K562 (cell line): Measurements from ENCODE around the gene SLAIN2. TPM values are rescaled to one million over a fixed set of nuclear protein-coding genes. Genes with fewer than 3 reads are reported as not detected.

Source experiments
- ATAC-seq: fragments of 200-7000 bp; cut with Tn5 transposase; 3 replicates; pipeline ENCODE4 v1.9.1; 2020; ENCODE audit warnings: moderate library complexity
- BruUV-seq: library from RNA; stranded (reverse); fragments of 400-500 nt; replicated peaks from 2 replicates; lab custom pipeline; 2021; lab: Mats Ljungman, UMichigan
- CTCF ChIA-PET: fragments of 300-600 bp; formaldehyde crosslinking; extraction: SDS; loops from one replicate; lab custom pipeline; 2021; ENCODE audit warnings: low intra/inter-chr PET ratio; lab: Yijun Ruan, JAX
- POLR2A ChIA-PET: fragments of 300-600, 350-650 bp; sonication (Branson Sonifier 250); formaldehyde crosslinking; extraction: SDS; loops from one replicate; lab custom pipeline; 2021; ENCODE audit warnings: antibody characterized with exemption, inconsistent platforms; lab: Yijun Ruan, JAX
- DNase-seq, 4 experiments: peaks; one replicate each; pipeline versions ENCODE4 v3.0.0 to v3.0.0-alpha.2; 2011 to 2018; ENCODE audit warnings: low spot score in 3 of 4, mixed read lengths in 3 of 4; ENCODE audit errors: extremely low read depth in 1 of 4
- FAIRE-seq: peaks from 2 replicates; lab custom pipeline; 2011; peaks lifted over from hg19 to GRCh38; lab: Jason Lieb, UNC
- H2AFZ ChIP-seq: 2 replicates; pipeline ENCODE4 v1.6.0; 2011; ENCODE audit warnings: low read depth, low read length, control low read depth, inconsistent platforms
- H3K27ac ChIP-seq: fragments of 200-600 bp; 3 replicates; pipeline ENCODE4 v1.8.0; 2011; ENCODE audit warnings: low read depth, mild to moderate bottlenecking, control low read depth, inconsistent platforms, low read length, moderate library complexity, mixed read lengths; ENCODE audit errors: extremely low read depth
- H3K27me3 ChIP-seq, 2 experiments: fragments of 300-600 bp in 1 of 2; 2 replicates in 1 of 2; 3 replicates in 1 of 2; pipeline versions ENCODE4 v1.6.0 to v1.8.0; 2011; ENCODE audit warnings: inconsistent platforms in 2 of 2, low read length in 2 of 2, mild to moderate bottlenecking in 1 of 2, mixed read lengths in 1 of 2, moderate library complexity in 1 of 2; ENCODE audit not compliant: control insufficient read depth in 2 of 2, insufficient read depth in 2 of 2
- H3K36me3 ChIP-seq: fragments of 300-600 bp; 3 replicates; pipeline ENCODE4 v1.8.0; 2011; ENCODE audit warnings: mild to moderate bottlenecking, low read length, inconsistent platforms; ENCODE audit not compliant: control insufficient read depth, insufficient read depth
- H3K4me1 ChIP-seq, 2 experiments: fragments of 200-600 bp in 1 of 2; replicated peaks in 1 of 2; 2 replicates in 1 of 2; 3 replicates in 1 of 2; pipeline versions ENCODE4 v1.5.1 to v1.8.0; 2011; ENCODE audit warnings: inconsistent platforms in 2 of 2, low read length in 2 of 2, mild to moderate bottlenecking in 1 of 2, mixed read lengths in 1 of 2, moderate library complexity in 1 of 2; ENCODE audit not compliant: control insufficient read depth in 2 of 2, insufficient read depth in 2 of 2
- H3K4me2 ChIP-seq: 2 replicates; pipeline ENCODE4 v1.6.1; 2011; ENCODE audit warnings: low read length, control low read depth, inconsistent platforms, mixed read lengths; ENCODE audit not compliant: insufficient read depth
- H3K4me3 ChIP-seq: fragments of 200-600 bp; sonication (generic), shearing (Covaris generic); 2 replicates; pipeline ENCODE4 v1.5.1; 2016; ENCODE audit warnings: control low read depth, inconsistent platforms
- H3K79me2 ChIP-seq: fragments of 200-600 bp; 3 replicates; pipeline ENCODE4 v1.8.0; 2011; ENCODE audit warnings: low read length, inconsistent platforms; ENCODE audit not compliant: control insufficient read depth, insufficient read depth
- H3K9ac ChIP-seq, 2 experiments: 2 replicates each; pipeline versions ENCODE4 v1.6.0 to v1.6.1; 2011; ENCODE audit warnings: low read depth in 2 of 2, low read length in 2 of 2, control low read depth in 1 of 2, inconsistent platforms in 1 of 2, mild to moderate bottlenecking in 1 of 2, mixed read lengths in 1 of 2; ENCODE audit not compliant: insufficient read depth in 1 of 2
- H3K9me1 ChIP-seq: one replicate; pipeline ENCODE4 v1.6.0; 2011; ENCODE audit warnings: inconsistent platforms, mild to moderate bottlenecking, low read length, moderate library complexity; ENCODE audit not compliant: control insufficient read depth, insufficient read depth
- H3K9me3 ChIP-seq: replicated peaks from 2 replicates; pipeline ENCODE4 v1.5.1; 2011; ENCODE audit warnings: low read depth, low read length, inconsistent platforms; ENCODE audit not compliant: control insufficient read depth, insufficient read depth
- H4K20me1 ChIP-seq: replicated peaks from 2 replicates; pipeline ENCODE4 v1.6.1; 2011; ENCODE audit warnings: low read length, inconsistent platforms, mixed read lengths; ENCODE audit not compliant: control insufficient read depth, insufficient read depth
- CHCHD3 ChIP-seq: fragments of 250-450 bp; sonication (Bioruptor Pico); IDR thresholded peaks from 2 replicates; pipeline ENCODE4 v2.1.2; 2022; ENCODE audit warnings: mild to moderate bottlenecking
- E2F8 ChIP-seq: fragments of 450-650 bp; IDR thresholded peaks from 2 replicates; pipeline ENCODE4 v1.7.1; 2018; ENCODE audit warnings: mild to moderate bottlenecking, low read depth; ENCODE audit not compliant: partially characterized antibody
- FOXA3 ChIP-seq, 2 experiments: fragments of 450-650 bp in 1 of 2; sonication (generic) in 1 of 2; formaldehyde crosslinking; IDR thresholded peaks in 1 of 2; conservative IDR thresholded peaks in 1 of 2; 2 replicates each; pipeline versions ENCODE4 v1.4.0 to v1.8.0; 2020 to 2022; ENCODE audit warnings: mild to moderate bottlenecking in 2 of 2, missing genetic modification reagents in 1 of 2
- MAFF ChIP-seq: IDR thresholded peaks from 2 replicates; pipeline ENCODE4 v1.6.1; 2012; ENCODE audit warnings: low read length, improper control_type of control experiment
- MBD1 ChIP-seq: fragments of 250-450 bp; sonication (Bioruptor Pico); IDR thresholded peaks from 2 replicates; pipeline ENCODE4 v1.8.0; 2022; ENCODE audit warnings: inconsistent platforms
- MLLT1 ChIP-seq, 2 experiments: fragments of 450-650 bp; IDR thresholded peaks; 2 replicates each; pipeline ENCODE4 v1.6.1; 2016
- POU5F1 ChIP-seq: fragments of 150-350 bp; IDR thresholded peaks from 2 replicates; pipeline ENCODE4 v1.6.1; 2014; ENCODE audit warnings: borderline replicate concordance, low read length, low read depth, mild to moderate bottlenecking; ENCODE audit not compliant: partially characterized antibody
- SP1 ChIP-seq: sonication (generic); formaldehyde crosslinking; IDR thresholded peaks from 2 replicates; pipeline ENCODE4 v1.8.1; 2022; ENCODE audit warnings: mild to moderate bottlenecking, missing genetic modification reagents
- ZBTB17 ChIP-seq: fragments of 450-650 bp; formaldehyde crosslinking; IDR thresholded peaks from 2 replicates; pipeline ENCODE4 v1.4.0; 2020; ENCODE audit warnings: mild to moderate bottlenecking
- ZFP91 ChIP-seq: sonication (generic); formaldehyde crosslinking; IDR thresholded peaks from 2 replicates; pipeline ENCODE4 v1.8.0; 2022; ENCODE audit warnings: mild to moderate bottlenecking, missing genetic modification reagents
- ZNF146 ChIP-seq: IDR thresholded peaks from one replicate; pipeline ENCODE4 v1.6.1; 2018; ENCODE audit warnings: missing compliant biosample characterization; ENCODE audit not compliant: unreplicated experiment
- ZNF384 ChIP-seq: IDR thresholded peaks from 2 replicates; pipeline ENCODE4 v1.6.1; 2012; ENCODE audit warnings: low read depth, low read length, improper control_type of control experiment
- WGBS: fragments of 100-300 bp; shearing (Covaris generic); methylation state at CpG from one replicate; pipeline ENCODE4 v1.1.6; 2016; ENCODE audit warnings: low coverage, mixed read lengths; ENCODE audit not compliant: insufficient coverage; ENCODE audit errors: missing lambda C conversion rate; 5-methylcytosine and 5-hydroxymethylcytosine counted together
- in situ Hi-C: fragments of 300-500 bp; cut with MboI; formaldehyde crosslinking; loops from 4 replicates; pipeline ENCODE4 v1.15.0; 2018; ENCODE audit warnings: inconsistent platforms, mixed read lengths
- intact Hi-C: fragments of 100-400 bp; cut with micrococcal nuclease; formaldehyde crosslinking; loops from 2 replicates; pipeline ENCODE4 v1.14.2; 2022
- polyA plus RNA-seq, 8 experiments: library from polyadenylated mRNA; depleted of rRNA in 4 of 8; stranded (reverse) in 5 of 8; unstranded in 3 of 8; fragments of >200 nt; fragmentation: Nextera tagmentation in 2 of 8; fragmentation: Illumina TruSeq in 1 of 8; extraction: Ambion mirVana in 2 of 8; extraction: Trizol in 1 of 8; gene quantifications; 2 replicates each; pipeline versions ENCODE4 v1.2.1 to v1.2.3, GENCODE V29; 2011 to 2014; ENCODE audit warnings: inconsistent platforms in 1 of 8, missing spikeins in 1 of 8
- total RNA-seq, 7 experiments: library from RNA; depleted of rRNA in 6 of 7; stranded (reverse); fragments of >200 nt in 6 of 7; fragmentation: Illumina TruSeq in 2 of 7; extraction: Trizol in 2 of 7; gene quantifications; 2 replicates each; pipeline versions ENCODE4 v1.2.1 to v1.2.3, GENCODE V29; 2011 to 2021; ENCODE audit warnings: low replicate concordance in 1 of 7

Gene SLAIN2
- total and polyA plus RNA-seq, 9 of the 15 experiments (the other 6 are each of a cell fraction or from before 2014, with no cell fraction given) = 3.5 to 116 (median 35.0) TPM

- H3K27me3 ChIP-seq = no peaks in the 10 kb centered on the region
- no peak overlapping the region for H3K9ac ChIP-seq
- WGBS = 93% methylated on average over 1 of the region's 1 CpG
- DNase-seq (no peak), ATAC-seq (no peak), FAIRE-seq (no peak)
- in situ Hi-C loops = no loop called here
- H4K20me1 ChIP-seq = no peaks in the 10 kb centered on the region
- intact Hi-C loops = no loop called here
- no TSS peak for BruUV-seq
- no peak overlapping the region for H2AFZ ChIP-seq
- TF ChIP-seq ZFP91 (no peak), MAFF (no peak), CHCHD3 (CRISPR knock-in tag) (no peak), SP1 (CRISPR knock-in tag) (no peak), MLLT1 (IDR thresholded peaks at IDR 0.05) (no peak), ZBTB17 (CRISPR knock-in tag) (no peak), MBD1 (CRISPR knock-in tag) (no peak), FOXA3 (CRISPR knock-in tag; conservative IDR thresholded peaks at IDR 0.05 in 1 of 2, IDR thresholded peaks at IDR 0.05 in 1 of 2) (no peak), E2F8 (no peak), ZNF384 (no peak), POU5F1 (no peak), ZNF146 (CRISPR knock-in tag) (no peak)
- no peaks in the 10 kb centered on the region for H3K4me1 ChIP-seq
- peaks cover 59% of the 10 kb centered on the region for H3K79me2 ChIP-seq
- ChIA-PET POLR2A (interaction anchor here (0.8 kb wide), 1 partner anchor 12 kb away, joined by 3 read pairs; no protein-coding TSS in a partner anchor), CTCF (no interaction called here)
- H3K9me3 ChIP-seq = no peaks in the 10 kb centered on the region
- H3K4me3 ChIP-seq = no peak overlapping the region
- peaks cover 2% of the 10 kb centered on the region; the same call in 1 of the 3 replicates for H3K36me3 ChIP-seq
- H3K27ac ChIP-seq = no peak overlapping the region
- H3K4me2 ChIP-seq = no peak overlapping the region
- H3K9me1 ChIP-seq = no peaks in the 10 kb centered on the region
These were observed 19.7 kb downstream of the SLAIN2 start for GRCh38 chr4:48361012-48361400.
